Putamen (tissue), 1 donor: ENCODE data around the gene PTRHD1.
A peak's percentile ranks its signal among the peaks of the same experiment; 100 is the strongest.

Experiments used
- DNase-seq: peaks from one replicate; pipeline ENCODE4 v3.0.0-alpha.2; 2016; ENCODE audit warnings: low spot score

The PTRHD1 gene

GRCh38 chr2:24756789-24757188, 36.4 kb downstream of the PTRHD1 start:
- DNase-seq, result no peak

- no peak for DNase-seq
These were observed 38.0 kb downstream of the PTRHD1 start for GRCh38 chr2:24754985-24755705.

GRCh38 chr2:24749069-24749691, 44.0 kb downstream of the PTRHD1 start:
- no peak for DNase-seq

- DNase-seq, result no peak
These were observed 45.9 kb downstream of the PTRHD1 start for GRCh38 chr2:24747299-24747698.

DNA sequence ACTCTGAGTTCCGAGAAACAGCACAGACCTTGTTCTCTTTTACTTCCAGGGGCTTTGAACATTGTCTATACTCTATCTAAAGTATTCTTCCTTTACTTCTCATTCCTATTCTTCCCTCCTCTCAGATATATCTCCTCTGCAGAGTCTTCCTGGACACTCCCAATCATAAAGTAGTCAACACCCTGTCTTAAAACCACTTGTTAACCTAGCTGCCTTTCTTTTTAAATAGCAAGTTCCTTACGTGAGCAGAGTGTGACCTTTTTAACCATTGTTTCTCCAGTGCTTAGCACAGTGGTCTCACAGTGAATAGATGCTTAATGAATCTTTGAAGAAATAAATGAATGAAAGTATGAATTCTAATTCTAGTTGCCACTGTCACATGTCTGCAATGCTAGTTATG, 47.4 kb downstream of the PTRHD1 start:
- no peak for DNase-seq

GRCh38 chr2:24744356-24744755, 48.8 kb downstream of the PTRHD1 start:
- DNase-seq, result no peak

- DNase-seq, result peak; percentile 12
These were observed 49.3 kb downstream of the PTRHD1 start for GRCh38 chr2:24743924-24744323.

GRCh38 chr2:24742730-24743129, 50.5 kb downstream of the PTRHD1 start:
- no peak for DNase-seq

GRCh38 chr2:24740142-24740541, 53.0 kb downstream of the PTRHD1 start:
- DNase-seq, result no peak
